Skin epidermis (tissue), 12 donors: ENCODE results near the gene JPH4.
A peak's percentile ranks its signal among the peaks of the same experiment; 100 is the strongest.

ENCODE experiments used
- H3K27ac ChIP-seq, 21 experiments: fragments of 200-600 bp; sonication (generic) in 11 of 21; one replicate each; pipeline ENCODE4 v1.5.0; 2020; ENCODE audit warnings: mild to moderate bottlenecking in 3 of 21, inconsistent platforms in 2 of 21, moderate library complexity in 2 of 21
- H3K4me3 ChIP-seq, 7 experiments: fragments of 200-600 bp; sonication (generic) in 2 of 7; one replicate each; pipeline ENCODE4 v1.5.0; 2020; ENCODE audit warnings: inconsistent platforms in 2 of 7, mild to moderate bottlenecking in 2 of 7, moderate library complexity in 1 of 7

The JPH4 gene

GRCh38 chr14:23578560-23579310, at the start of gene JPH4:
JPH4 (minus strand) TSS chr14:23578790; CDS start chr14:23577453, 1,337 bp downstream.
- no peak within 1 kb of the TSS for H3K4me3 ChIP-seq
- no peak within 1 kb of the TSS for H3K27ac ChIP-seq

GRCh38 chr14:23627961-23628360, 49.4 kb upstream of the JPH4 start:
- no peak overlapping the region for H3K4me3 ChIP-seq
- no peak overlapping the region for H3K27ac ChIP-seq

GRCh38 chr14:23626946-23627345, 48.4 kb upstream of the JPH4 start:
- H3K27ac ChIP-seq: no peak overlapping the region
- no peak overlapping the region for H3K4me3 ChIP-seq

GRCh38 chr14:23624830-23625404, 46.3 kb upstream of the JPH4 start:
- Histone ChIP-seq H3K27ac (no peak overlapping the region), H3K4me3 (no peak overlapping the region)

- Histone ChIP-seq H3K27ac (no peak overlapping the region), H3K4me3 (no peak overlapping the region)
These were observed 45.4 kb upstream of the JPH4 start for GRCh38 chr14:23623962-23624361.

- Histone ChIP-seq H3K27ac (no peak overlapping the region), H3K4me3 (no peak overlapping the region)
These were observed 44.4 kb upstream of the JPH4 start for GRCh38 chr14:23622990-23623389.

- no peak overlapping the region for H3K4me3 ChIP-seq
- no peak overlapping the region for H3K27ac ChIP-seq
These were observed 43.5 kb upstream of the JPH4 start for GRCh38 chr14:23621932-23622730.

- Histone ChIP-seq H3K4me3 (no peak overlapping the region), H3K27ac (no peak overlapping the region)
These were observed 42.8 kb upstream of the JPH4 start for GRCh38 chr14:23621204-23621931.

- Histone ChIP-seq H3K4me3 (no peak overlapping the region), H3K27ac (no peak overlapping the region)
These were observed 41.6 kb upstream of the JPH4 start for GRCh38 chr14:23620177-23620702.

GRCh38 chr14:23618415-23618988, 39.9 kb upstream of the JPH4 start:
- Histone ChIP-seq H3K4me3 (no peak overlapping the region), H3K27ac (no peak overlapping the region)

- Histone ChIP-seq H3K4me3 (no peak overlapping the region), H3K27ac (no peak overlapping the region)
These were observed 38.9 kb upstream of the JPH4 start for GRCh38 chr14:23617539-23617938.

- Histone ChIP-seq H3K4me3 (no peak overlapping the region), H3K27ac (no peak overlapping the region)
These were observed 37.3 kb upstream of the JPH4 start for GRCh38 chr14:23615856-23616255.

- Histone ChIP-seq H3K27ac (no peak overlapping the region), H3K4me3 (no peak overlapping the region)
These were observed 35.8 kb upstream of the JPH4 start for GRCh38 chr14:23614395-23614828.

- Histone ChIP-seq H3K27ac (no peak overlapping the region), H3K4me3 (no peak overlapping the region)
These were observed 34.9 kb upstream of the JPH4 start for GRCh38 chr14:23613242-23614070.

- H3K4me3 ChIP-seq: no peak overlapping the region
- no peak overlapping the region for H3K27ac ChIP-seq
These were observed 34.2 kb upstream of the JPH4 start for GRCh38 chr14:23612802-23613201.

GRCh38 chr14:23612354-23612732, 33.8 kb upstream of the JPH4 start:
- Histone ChIP-seq H3K27ac (no peak overlapping the region), H3K4me3 (no peak overlapping the region)

- Histone ChIP-seq H3K27ac (peak overlapping the region in 11 of 21 experiments; percentile 31 to 87 (median 63)), H3K4me3 (no peak overlapping the region)
These were observed 32.3 kb upstream of the JPH4 start for GRCh38 chr14:23610815-23611289.

- H3K4me3 ChIP-seq: no peak overlapping the region
- H3K27ac ChIP-seq: peak overlapping the region in 13 of 21 experiments; percentile 31 to 87 (median 60)
These were observed 31.7 kb upstream of the JPH4 start for GRCh38 chr14:23610090-23610814.
